8988T (cell line): ENCODE data around the gene PALLD.

Experiments used
- DNase-seq: peaks from one replicate; pipeline ENCODE4 v3.0.0; 2011

Gene PALLD

GRCh38 chr4:168863719-168864647, 367.1 kb downstream of the PALLD start:
- DNase-seq, result no peak

- no peak for DNase-seq
These were observed 368.1 kb downstream of the PALLD start for GRCh38 chr4:168864821-168865541.

- DNase-seq, result no peak
These were observed 369.0 kb downstream of the PALLD start for GRCh38 chr4:168865854-168866253.

- no peak for DNase-seq
These were observed 369.8 kb downstream of the PALLD start for GRCh38 chr4:168866635-168867034.

GRCh38 chr4:168867128-168867527, 370.3 kb downstream of the PALLD start:
- DNase-seq, result no peak

GRCh38 chr4:168868044-168868781, 371.4 kb downstream of the PALLD start:
- no peak for DNase-seq

GRCh38 chr4:168868802-168869201, 371.9 kb downstream of the PALLD start:
- no peak for DNase-seq

GRCh38 chr4:168870004-168870403, 373.2 kb downstream of the PALLD start:
- DNase-seq, result no peak

GRCh38 chr4:168871632-168872031, 374.8 kb downstream of the PALLD start:
- no peak for DNase-seq

- DNase-seq, result no peak
These were observed 377.2 kb downstream of the PALLD start for GRCh38 chr4:168874083-168874482.

GRCh38 chr4:168876106-168876505, 379.3 kb downstream of the PALLD start:
- no peak for DNase-seq

- DNase-seq, result peak; percentile 48
These were observed 380.9 kb downstream of the PALLD start for GRCh38 chr4:168877511-168878491.

- DNase-seq, result no peak
These were observed 381.8 kb downstream of the PALLD start for GRCh38 chr4:168878623-168879022.

GRCh38 chr4:168879188-168879587, 382.3 kb downstream of the PALLD start:
- no peak for DNase-seq

- DNase-seq, result no peak
These were observed 383.3 kb downstream of the PALLD start for GRCh38 chr4:168880072-168880675.

GRCh38 chr4:168880811-168881595, 384.2 kb downstream of the PALLD start:
- no peak for DNase-seq

GRCh38 chr4:168881781-168882420, 385.0 kb downstream of the PALLD start:
- DNase-seq, result no peak

- DNase-seq, result no peak
These were observed 385.9 kb downstream of the PALLD start for GRCh38 chr4:168882650-168883233.

GRCh38 chr4:168883513-168883912, 386.7 kb downstream of the PALLD start:
- no peak for DNase-seq
